GM12878 (cell line): ENCODE measurements around the gene YTHDC1. TPM values are rescaled to one million over a fixed set of nuclear protein-coding genes. Genes with fewer than 3 reads are reported as not detected.
A peak's percentile ranks its signal among the peaks of the same experiment; 100 is the strongest.

ENCODE experiments used
- ATAC-seq: fragments of 200-7000 bp; cut with Tn5 transposase; 3 replicates; pipeline ENCODE4 v1.9.1; 2020; ENCODE audit warnings: mild to moderate bottlenecking, moderate library complexity
- BruUV-seq: library from RNA; stranded (reverse); fragments of 400-500 nt; replicated peaks from 2 replicates; lab custom pipeline; 2021; lab: Mats Ljungman, UMichigan
- CTCF ChIA-PET: fragments of 300-600 bp; sonication (Branson Sonifier 250); formaldehyde crosslinking; extraction: SDS; loops from one replicate; lab custom pipeline; 2021; ENCODE audit warnings: inconsistent platforms; lab: Yijun Ruan, JAX
- POLR2A ChIA-PET: fragments of 350-600 bp; formaldehyde crosslinking; extraction: SDS; loops from one replicate; lab custom pipeline; 2021; ENCODE audit warnings: inconsistent platforms; lab: Charles Lee
- RAD21 ChIA-PET: fragments of 300-600 bp; sonication (Branson Sonifier 250); formaldehyde crosslinking; loops from one replicate; lab custom pipeline; 2023; ENCODE audit warnings: antibody characterized with exemption; ENCODE audit not compliant: unreplicated experiment; lab: Charles Lee
- SMC1A ChIA-PET: fragments of 300-600 bp; sonication (Branson Sonifier 250); formaldehyde crosslinking; loops from one replicate; lab custom pipeline; 2023; ENCODE audit not compliant: unreplicated experiment, uncharacterized antibody; lab: Charles Lee
- DNase-seq: peaks from one replicate; pipeline ENCODE4 v3.0.0-alpha.2; 2011; ENCODE audit warnings: low read depth, low spot score
- FAIRE-seq: peaks from 3 replicates; lab custom pipeline; 2011; peaks lifted over from hg19 to GRCh38; lab: Jason Lieb, UNC
- H2AFZ ChIP-seq: 2 replicates; pipeline ENCODE4 v1.6.0; 2011; ENCODE audit warnings: low read depth, low read length, control low read depth; ENCODE audit not compliant: control insufficient read depth
- H3K27ac ChIP-seq: 2 replicates; pipeline ENCODE4 v1.5.1; 2011; ENCODE audit warnings: control low read depth; ENCODE audit not compliant: control insufficient read depth, insufficient read depth
- H3K27me3 ChIP-seq, 2 experiments: replicated peaks in 1 of 2; 2 replicates each; pipeline versions ENCODE4 v1.6.0 to v1.6.1; 2011; ENCODE audit warnings: low read length in 1 of 2; ENCODE audit not compliant: control insufficient read depth in 2 of 2, insufficient read depth in 2 of 2
- H3K36me3 ChIP-seq, 2 experiments: 2 replicates each; pipeline ENCODE4 v1.5.1; 2011; ENCODE audit warnings: low read length in 1 of 2; ENCODE audit not compliant: control insufficient read depth in 2 of 2, insufficient read depth in 2 of 2
- H3K4me1 ChIP-seq: 2 replicates; pipeline ENCODE4 v1.6.1; 2011; ENCODE audit warnings: mild to moderate bottlenecking, low read length, moderate library complexity, mixed read lengths; ENCODE audit not compliant: control insufficient read depth, insufficient read depth
- H3K4me2 ChIP-seq: 2 replicates; pipeline ENCODE4 v1.6.0; 2011; ENCODE audit warnings: control low read depth; ENCODE audit not compliant: control insufficient read depth, insufficient read depth
- H3K4me3 ChIP-seq: fragments of 200-600 bp; sonication (generic); 2 replicates; pipeline ENCODE4 v1.5.1; 2016
- H3K79me2 ChIP-seq: 2 replicates; pipeline ENCODE4 v1.6.0; 2011; ENCODE audit warnings: low read length; ENCODE audit not compliant: control insufficient read depth, insufficient read depth
- H3K9ac ChIP-seq: 2 replicates; pipeline ENCODE4 v1.8.0; 2011; ENCODE audit warnings: low read length, control low read depth, mixed read lengths; ENCODE audit not compliant: control insufficient read depth, insufficient read depth
- H3K9me3 ChIP-seq: replicated peaks from 3 replicates; pipeline ENCODE4 v1.5.1; 2011; ENCODE audit warnings: mild to moderate bottlenecking, low read length; ENCODE audit not compliant: control insufficient read depth, insufficient read depth
- H4K20me1 ChIP-seq: 2 replicates; pipeline ENCODE4 v1.6.0; 2011; ENCODE audit not compliant: control insufficient read depth, insufficient read depth
- CTCF ChIP-seq, 3 experiments: IDR thresholded peaks in 2 of 3; conservative IDR thresholded peaks in 1 of 3; 2 replicates each; pipeline ENCODE4 v1.5.1; 2011; ENCODE audit warnings: low read depth in 3 of 3, low read length in 3 of 3, mild to moderate bottlenecking in 3 of 3, control low read depth in 2 of 3, moderate library complexity in 2 of 3, inconsistent platforms in 1 of 3, mixed read lengths in 1 of 3; ENCODE audit not compliant: control insufficient read depth in 2 of 3, insufficient read depth in 1 of 3; ENCODE audit errors: extremely low read depth in 1 of 3
- IRF4 ChIP-seq: IDR thresholded peaks from 2 replicates; pipeline ENCODE4 v1.6.1; 2011; ENCODE audit warnings: low read depth, low read length
- RAD21 ChIP-seq: IDR thresholded peaks from 2 replicates; pipeline ENCODE4 v1.6.1; 2011; ENCODE audit warnings: mild to moderate bottlenecking, low read depth, low read length, moderate library complexity; ENCODE audit not compliant: insufficient read depth
- SMC3 ChIP-seq: IDR thresholded peaks from 2 replicates; pipeline ENCODE4 v1.6.1; 2011; ENCODE audit warnings: low read length, improper control_type of control experiment, borderline replicate concordance
- SREBF1 ChIP-seq: IDR thresholded peaks from 2 replicates; pipeline ENCODE4 v1.6.1; 2012; ENCODE audit warnings: mild to moderate bottlenecking, low read length
- WGBS: methylation state at CpG from one replicate; pipeline ENCODE4 v1.1.6; 2016; ENCODE audit warnings: low lambda C conversion rate; ENCODE audit not compliant: insufficient replicate concordance, insufficient coverage; ENCODE audit errors: missing lambda C conversion rate; 5-methylcytosine and 5-hydroxymethylcytosine counted together
- in situ Hi-C: fragments of 300-500 bp; cut with MboI; formaldehyde crosslinking; loops from 9 replicates; pipeline ENCODE4 v1.14.3; 2018; ENCODE audit warnings: mixed read lengths
- intact Hi-C: fragments of 100-400 bp; cut with micrococcal nuclease; formaldehyde crosslinking; loops from one replicate; pipeline ENCODE4 v1.14.2; 2022; ENCODE audit not compliant: unreplicated experiment
- polyA plus RNA-seq, 11 experiments: library from polyadenylated mRNA; depleted of rRNA in 4 of 11; unstranded in 6 of 11; stranded (reverse) in 5 of 11; fragments of >200 nt; fragmentation: Nextera tagmentation in 4 of 11; fragmentation: Illumina TruSeq in 1 of 11; extraction: Ambion mirVana in 4 of 11; extraction: Trizol in 1 of 11; gene quantifications; 1 replicate in 1 of 11; 2 replicates in 10 of 11; pipeline versions ENCODE4 v1.2.1 to v1.2.3, GENCODE V29; 2011 to 2016; ENCODE audit warnings: inconsistent platforms in 2 of 11, missing spikeins in 2 of 11, low read depth in 1 of 11
- total RNA-seq, 4 experiments: library from RNA; depleted of rRNA in 3 of 4; stranded (reverse); fragments of >200 nt in 3 of 4; fragmentation: Illumina TruSeq in 1 of 4; extraction: Trizol in 1 of 4; gene quantifications; 2 replicates each; pipeline versions ENCODE4 v1.2.1 to v1.2.3, GENCODE V29; 2013 to 2021

Gene YTHDC1
- total and polyA plus RNA-seq, 10 of the 15 experiments (the other 5 are each of a cell fraction or from before 2014, with no cell fraction given) = 18.7 to 83.2 (median 47.5) TPM

- no TSS peak for BruUV-seq
- TF ChIP-seq SMC3 (peak; percentile 63; the same call in 1 of the 2 replicates), IRF4 (no peak), RAD21 (peak; percentile 72), SREBF1 (no peak), CTCF (IDR thresholded peaks at IDR 0.05 in 2 of 3, conservative IDR thresholded peaks at IDR 0.05 in 1 of 3; ENCODE audit: control insufficient read depth in 2 of 3, extremely low read depth in 1 of 3, insufficient read depth in 1 of 3, low read depth in 3 of 3, low read length in 3 of 3) (peak; percentile 48 to 66 (median 53); a peak in 5 of 6 replicates)
- Histone ChIP-seq H3K79me2 (no peaks in the 10 kb centered on the region), H2AFZ (no peak overlapping the region), H3K9ac (no peak overlapping the region), H3K4me3 (no peak overlapping the region), H3K9me3 (no peaks in the 10 kb centered on the region; the same call in 2 of the 3 replicates), H4K20me1 (no peaks in the 10 kb centered on the region), H3K27ac (no peak overlapping the region), H3K4me1 (no peaks in the 10 kb centered on the region), H3K36me3 (no peaks in the 10 kb centered on the region), H3K27me3 (no peaks in the 10 kb centered on the region; a peak in 1 of 4 replicates), H3K4me2 (no peak overlapping the region)
- ChIA-PET CTCF (interaction anchor here (0.7 to 3.9 kb wide), 22 partner anchors 8 to 317 kb away, joined by 3 to 95 read pairs (median 4); no protein-coding TSS in a partner anchor), SMC1A (interaction anchor here (0.6 to 2.3 kb wide), 20 partner anchors 8 to 1345 kb away, joined by 3 to 37 read pairs (median 4); no protein-coding TSS in a partner anchor), RAD21 (interaction anchor here (0.6 to 2.9 kb wide), 10 partner anchors 13 to 898 kb away, joined by 3 to 33 read pairs (median 4); no protein-coding TSS in a partner anchor), POLR2A (interaction anchor here (1.0 kb wide), 1 partner anchor 119 kb away, joined by 4 read pairs; no protein-coding TSS in a partner anchor)
- intact Hi-C loops (loop anchor here (1.0 to 10.0 kb wide), 4 partner anchors 104 to 1345 kb away; no protein-coding TSS in a partner anchor), in situ Hi-C loops (no loop called here)
- peak; percentile 80 for ATAC-seq
- 3% methylated on average over 11 of the region's 11 CpGs for WGBS
- DNase-seq = no peak
- FAIRE-seq = no peak
These were observed 78.0 kb downstream of the YTHDC1 start for GRCh38 chr4:68271851-68272357.
